ENCODE data around the gene DUSP16.

DNA sequence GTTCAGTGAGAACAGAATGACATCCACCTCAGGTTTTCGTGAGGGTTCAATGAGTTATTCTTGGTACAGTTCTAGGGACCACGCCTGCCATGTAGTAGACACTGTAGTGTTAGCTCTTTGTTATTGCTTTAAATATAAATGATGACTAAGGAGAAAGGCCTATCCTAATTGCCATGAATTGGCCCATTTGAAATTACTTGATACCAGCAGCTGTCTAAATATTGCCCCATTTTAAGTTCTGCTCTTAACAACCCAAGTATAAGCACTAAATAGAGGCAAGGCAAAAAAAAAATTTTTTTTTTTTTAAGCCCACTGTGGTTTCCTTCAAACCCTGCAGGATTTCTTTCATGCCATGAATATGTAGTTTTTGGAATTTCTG lies 121.2 kb downstream of the DUSP16 start:
- no peak for TF ChIP-seq POLR2A (IDR thresholded peaks at IDR 0.05; ENCODE audit: control extremely low read depth in 1 of 2, low read depth in 2 of 2, low read length in 2 of 2)
- no peak for TF ChIP-seq POLR2AphosphoS5 (IDR thresholded peaks at IDR 0.05; ENCODE audit: low read depth, low read length)
- TF ChIP-seq, protein P1, sequence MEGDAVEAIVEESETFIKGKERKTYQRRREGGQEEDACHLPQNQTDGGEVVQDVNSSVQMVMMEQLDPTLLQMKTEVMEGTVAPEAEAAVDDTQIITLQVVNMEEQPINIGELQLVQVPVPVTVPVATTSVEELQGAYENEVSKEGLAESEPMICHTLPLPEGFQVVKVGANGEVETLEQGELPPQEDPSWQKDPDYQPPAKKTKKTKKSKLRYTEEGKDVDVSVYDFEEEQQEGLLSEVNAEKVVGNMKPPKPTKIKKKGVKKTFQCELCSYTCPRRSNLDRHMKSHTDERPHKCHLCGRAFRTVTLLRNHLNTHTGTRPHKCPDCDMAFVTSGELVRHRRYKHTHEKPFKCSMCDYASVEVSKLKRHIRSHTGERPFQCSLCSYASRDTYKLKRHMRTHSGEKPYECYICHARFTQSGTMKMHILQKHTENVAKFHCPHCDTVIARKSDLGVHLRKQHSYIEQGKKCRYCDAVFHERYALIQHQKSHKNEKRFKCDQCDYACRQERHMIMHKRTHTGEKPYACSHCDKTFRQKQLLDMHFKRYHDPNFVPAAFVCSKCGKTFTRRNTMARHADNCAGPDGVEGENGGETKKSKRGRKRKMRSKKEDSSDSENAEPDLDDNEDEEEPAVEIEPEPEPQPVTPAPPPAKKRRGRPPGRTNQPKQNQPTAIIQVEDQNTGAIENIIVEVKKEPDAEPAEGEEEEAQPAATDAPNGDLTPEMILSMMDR (IDR thresholded peaks at IDR 0.05; ENCODE audit: control extremely low read depth in 1 of 3, insufficient read depth in 1 of 3, low read depth in 1 of 3, low read length in 3 of 3) = no peak
- TF ChIP-seq RAD21 (IDR thresholded peaks at IDR 0.05 in 1 of 2, conservative IDR thresholded peaks at IDR 0.05 in 1 of 2; ENCODE audit: low read depth in 2 of 2, low read length in 2 of 2) = no peak
- no peak for TF ChIP-seq EZH2 (IDR thresholded peaks at IDR 0.05; ENCODE audit: low read depth, low read length, severe bottlenecking)
- no peak for TF ChIP-seq GTF2F1 (IDR thresholded peaks at IDR 0.05; ENCODE audit: borderline replicate concordance, low read depth, low read length)
- TF ChIP-seq EP300 (IDR thresholded peaks at IDR 0.05; ENCODE audit: borderline replicate concordance in 1 of 2, low read depth in 2 of 2, low read length in 2 of 2) = no peak
- TF ChIP-seq TAF1 (IDR thresholded peaks at IDR 0.05; ENCODE audit: low read depth, low read length) = no peak
- no peak for TF ChIP-seq CEBPB (IDR thresholded peaks at IDR 0.05; ENCODE audit: low read depth, low read length)
